ENCODE results near the gene ABCA2.

The ABCA2 gene

GRCh38 chr9:137025517-137025966, 2.5 kb downstream of the ABCA2 start:
- no peak for DNase-seq (ENCODE audit: extremely low read depth, insufficient read length)
- Histone ChIP-seq H3K4me3 (replicated peaks; ENCODE audit: low read depth, low read length) (no peak overlapping the region), H3K27me3 (replicated peaks; ENCODE audit: control insufficient read depth, insufficient read depth, low read length) (no peaks in the 10 kb centered on the region; the same call in 1 of the 2 replicates), H3K36me3 (ENCODE audit: control insufficient read depth, insufficient read depth, low read length) (no peaks in the 10 kb centered on the region)
- TF ChIP-seq CTCF (IDR thresholded peaks at IDR 0.05; ENCODE audit: insufficient read depth, low read length, poor library complexity, severe bottlenecking) = no peak

- no peaks in the 10 kb centered on the region; the same call in 1 of the 2 replicates for H3K27me3 ChIP-seq (replicated peaks; ENCODE audit: control insufficient read depth, insufficient read depth, low read length)
- H3K36me3 ChIP-seq (ENCODE audit: control insufficient read depth, insufficient read depth, low read length) = no peaks in the 10 kb centered on the region
- DNase-seq (ENCODE audit: extremely low read depth, insufficient read length) = no peak
- no peak for TF ChIP-seq CTCF (IDR thresholded peaks at IDR 0.05; ENCODE audit: insufficient read depth, low read length, poor library complexity, severe bottlenecking)
- no peak overlapping the region for H3K4me3 ChIP-seq (replicated peaks; ENCODE audit: low read depth, low read length)
These were observed 4.5 kb downstream of the ABCA2 start for GRCh38 chr9:137023583-137023991.

GRCh38 chr9:137023157-137023556, 4.9 kb downstream of the ABCA2 start:
- Histone ChIP-seq H3K27me3 (replicated peaks; ENCODE audit: control insufficient read depth, insufficient read depth, low read length) (no peaks in the 10 kb centered on the region; the same call in 1 of the 2 replicates), H3K36me3 (ENCODE audit: control insufficient read depth, insufficient read depth, low read length) (no peaks in the 10 kb centered on the region), H3K4me3 (replicated peaks; ENCODE audit: low read depth, low read length) (no peak overlapping the region)
- no peak for TF ChIP-seq CTCF (IDR thresholded peaks at IDR 0.05; ENCODE audit: insufficient read depth, low read length, poor library complexity, severe bottlenecking)
- no peak for DNase-seq (ENCODE audit: extremely low read depth, insufficient read length)

GRCh38 chr9:137022662-137023008, 5.4 kb downstream of the ABCA2 start:
- no peak for DNase-seq (ENCODE audit: extremely low read depth, insufficient read length)
- no peaks in the 10 kb centered on the region for H3K36me3 ChIP-seq (ENCODE audit: control insufficient read depth, insufficient read depth, low read length)
- no peak for TF ChIP-seq CTCF (IDR thresholded peaks at IDR 0.05; ENCODE audit: insufficient read depth, low read length, poor library complexity, severe bottlenecking)
- H3K27me3 ChIP-seq (replicated peaks; ENCODE audit: control insufficient read depth, insufficient read depth, low read length) = no peaks in the 10 kb centered on the region; the same call in 1 of the 2 replicates
- no peak overlapping the region for H3K4me3 ChIP-seq (replicated peaks; ENCODE audit: low read depth, low read length)

- Histone ChIP-seq H3K4me3 (replicated peaks; ENCODE audit: low read depth, low read length) (no peak overlapping the region), H3K36me3 (ENCODE audit: control insufficient read depth, insufficient read depth, low read length) (no peaks in the 10 kb centered on the region), H3K27me3 (replicated peaks; ENCODE audit: control insufficient read depth, insufficient read depth, low read length) (no peaks in the 10 kb centered on the region; the same call in 1 of the 2 replicates)
- peak; percentile 70 for DNase-seq (ENCODE audit: extremely low read depth, insufficient read length)
- no peak for TF ChIP-seq CTCF (IDR thresholded peaks at IDR 0.05; ENCODE audit: insufficient read depth, low read length, poor library complexity, severe bottlenecking)
These were observed 5.9 kb downstream of the ABCA2 start for GRCh38 chr9:137021979-137022661.

Data from GM06990 (cell line).